Skeletal muscle tissue (tissue), 4 donors: ENCODE measurements around the gene MOSMO. TPM values are rescaled to one million over a fixed set of nuclear protein-coding genes. Genes with fewer than 3 reads are reported as not detected.
"Not testable (repeated sequence)": the region's sequence is repeated elsewhere in the genome, so short reads cannot be mapped to it uniquely, and the experiment has no call there.

Source experiments
- H3K27ac ChIP-seq: one replicate; pipeline ENCODE4 v1.7.0; 2013; ENCODE audit warnings: mild to moderate bottlenecking, low read depth, low read length, inconsistent platforms
- H3K27me3 ChIP-seq, 3 donors: one replicate each; pipeline ENCODE4 v1.7.0; 2013; ENCODE audit warnings: low read length in 3 of 3; ENCODE audit not compliant: control insufficient read depth in 3 of 3, insufficient read depth in 3 of 3
- H3K36me3 ChIP-seq, 3 donors: one replicate each; pipeline ENCODE4 v1.7.0; 2013; ENCODE audit warnings: low read length in 3 of 3; ENCODE audit not compliant: control insufficient read depth in 3 of 3, insufficient read depth in 3 of 3
- H3K4me1 ChIP-seq, 3 donors: one replicate each; pipeline ENCODE4 v1.7.0; 2013; ENCODE audit warnings: low read length in 3 of 3, mild to moderate bottlenecking in 3 of 3; ENCODE audit not compliant: control insufficient read depth in 3 of 3, insufficient read depth in 3 of 3
- H3K4me3 ChIP-seq, 3 donors: one replicate each; pipeline ENCODE4 v1.7.0; 2013; ENCODE audit warnings: low read length in 3 of 3
- H3K9ac ChIP-seq, 3 donors: one replicate each; pipeline ENCODE4 v1.7.0; 2013; ENCODE audit warnings: low read length in 3 of 3, mild to moderate bottlenecking in 3 of 3, moderate library complexity in 2 of 3, low read depth in 1 of 3
- H3K9me3 ChIP-seq, 3 donors: one replicate each; pipeline ENCODE4 v1.7.0; 2013; ENCODE audit warnings: low read length in 3 of 3; ENCODE audit not compliant: control insufficient read depth in 3 of 3
- total RNA-seq: library from RNA; depleted of rRNA; stranded (reverse); fragments of >200 nt; gene quantifications from one replicate; pipeline ENCODE4 v1.2.3, GENCODE V29; 2014
- donor health status: Osteomylitis.

Gene MOSMO
- total RNA-seq, 1 donor from 2014 or later = 14.1 TPM

GRCh38 chr16:22123146-22123545 lies 115.2 kb downstream of the MOSMO start:
- no peak overlapping the region for H3K4me3 ChIP-seq
- no peaks in the 10 kb centered on the region for H3K4me1 ChIP-seq
- H3K27me3 ChIP-seq = no peaks in the 10 kb centered on the region
- no peak overlapping the region for H3K27ac ChIP-seq
- H3K9me3 ChIP-seq = no peaks in the 10 kb centered on the region
- H3K9ac ChIP-seq = no peak overlapping the region
- H3K36me3 ChIP-seq = no peaks in the 10 kb centered on the region

GRCh38 chr16:22123759-22124490 lies 116.0 kb downstream of the MOSMO start:
- Histone ChIP-seq H3K9me3 (no peaks in the 10 kb centered on the region), H3K9ac (no peak overlapping the region), H3K4me1 (no peaks in the 10 kb centered on the region), H3K27ac (no peak overlapping the region), H3K27me3 (no peaks in the 10 kb centered on the region), H3K4me3 (no peak overlapping the region), H3K36me3 (no peaks in the 10 kb centered on the region)

GRCh38 chr16:22124583-22125284 lies 116.8 kb downstream of the MOSMO start:
- Histone ChIP-seq H3K4me1 (no peaks in the 10 kb centered on the region), H3K4me3 (no peak overlapping the region), H3K9ac (no peak overlapping the region), H3K27me3 (no peaks in the 10 kb centered on the region), H3K27ac (no peak overlapping the region), H3K36me3 (no peaks in the 10 kb centered on the region), H3K9me3 (no peaks in the 10 kb centered on the region)

- Histone ChIP-seq H3K4me1 (no peaks in the 10 kb centered on the region), H3K9me3 (no peaks in the 10 kb centered on the region), H3K27ac (no peak overlapping the region), H3K27me3 (no peaks in the 10 kb centered on the region), H3K4me3 (no peak overlapping the region), H3K9ac (no peak overlapping the region), H3K36me3 (no peaks in the 10 kb centered on the region)
Measured at GRCh38 chr16:22126037-22126558, 118.2 kb downstream of the MOSMO start.

DNA sequence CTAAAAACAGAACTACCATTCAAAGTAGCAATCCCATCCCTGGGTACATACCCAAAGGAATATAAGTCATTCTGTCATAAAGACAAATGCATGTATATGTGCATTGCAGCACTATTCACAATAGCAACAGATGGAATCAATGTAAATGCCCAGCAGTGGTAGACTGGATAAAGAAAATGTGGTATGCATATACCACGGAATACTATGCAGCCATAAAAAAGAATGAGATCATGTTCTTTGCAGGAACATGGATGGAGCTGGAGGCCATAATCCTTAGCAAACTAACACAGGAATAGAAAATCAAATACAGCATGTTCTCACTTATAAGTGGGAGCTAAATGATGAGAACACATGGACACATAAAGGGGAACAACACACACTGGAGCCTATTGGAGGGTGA lies 120.6 kb downstream of the MOSMO start:
- not testable (repeated sequence) for H3K9ac ChIP-seq, H3K27ac ChIP-seq, H3K4me1 ChIP-seq, H3K27me3 ChIP-seq, H3K36me3 ChIP-seq, H3K9me3 ChIP-seq, H3K4me3 ChIP-seq

- no peak overlapping the region for H3K9ac ChIP-seq
- no peaks in the 10 kb centered on the region for H3K4me1 ChIP-seq
- no peaks in the 10 kb centered on the region for H3K27me3 ChIP-seq
- H3K27ac ChIP-seq = no peak overlapping the region
- no peak overlapping the region for H3K4me3 ChIP-seq
- no peaks in the 10 kb centered on the region for H3K36me3 ChIP-seq
- no peaks in the 10 kb centered on the region for H3K9me3 ChIP-seq
Measured at GRCh38 chr16:22130528-22130927, 122.6 kb downstream of the MOSMO start.

DNA sequence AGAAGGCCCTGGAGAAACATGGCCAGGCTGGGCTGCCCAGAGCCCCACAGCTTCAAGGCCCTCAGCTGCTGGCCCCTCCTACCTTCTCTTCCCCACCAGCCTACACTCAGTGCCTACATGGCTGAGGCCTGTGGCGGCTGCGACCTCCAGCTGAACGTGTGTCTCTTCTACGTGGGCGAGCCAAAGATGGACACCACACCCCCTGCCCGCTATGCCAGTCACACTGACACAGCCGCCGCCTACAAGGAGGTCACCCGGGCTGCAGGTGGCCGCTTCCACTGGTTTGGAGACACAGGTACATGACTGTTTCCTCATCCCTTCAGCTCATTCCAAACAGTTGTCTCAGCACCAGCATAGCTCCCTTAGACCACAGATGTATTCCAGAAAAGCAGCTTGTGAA lies 124.9 kb downstream of the MOSMO start:
- no peak overlapping the region for H3K4me3 ChIP-seq
- H3K9ac ChIP-seq = no peak overlapping the region
- H3K9me3 ChIP-seq = no peaks in the 10 kb centered on the region
- H3K4me1 ChIP-seq = no peaks in the 10 kb centered on the region
- no peak overlapping the region for H3K27ac ChIP-seq
- H3K27me3 ChIP-seq = no peaks in the 10 kb centered on the region
- H3K36me3 ChIP-seq = no peaks in the 10 kb centered on the region

Other genes starting within 250 kb of the MOSMO start
- 8.4 TPM for gene NPIPB4, start 150.4 kb upstream of the MOSMO start, total RNA-seq
- gene UQCRC2, start 54.8 kb upstream of the MOSMO start, total RNA-seq = 449 TPM
- gene PDZD9, start 7.0 kb upstream of the MOSMO start, total RNA-seq = not detected
- under 0.01 TPM for gene VWA3A, start 84.4 kb downstream of the MOSMO start, total RNA-seq
- not detected for gene SDR42E2, start 154.4 kb downstream of the MOSMO start, total RNA-seq
- gene EEF2K, start 198.2 kb downstream of the MOSMO start, total RNA-seq = 86.1 TPM